Naive thymus-derived CD4-positive, alpha-beta T cell (primary cell): ENCODE data around the gene GNG13. TPM values are rescaled to one million over a fixed set of nuclear protein-coding genes. Genes with fewer than 3 reads are reported as not detected.

ENCODE experiments used
- ATAC-seq: fragments of 150-1000 bp; cut with Tn5 transposase; 2 replicates; pipeline ENCODE4 v1.10.0; 2021; ENCODE audit warnings: mild to moderate bottlenecking, moderate library complexity
- CTCF ChIA-PET: fragments of 350-600 bp; sonication (Branson Sonifier 250); formaldehyde crosslinking; loops from one replicate; lab custom pipeline; 2021; ENCODE audit warnings: antibody characterized with exemption; lab: Charles Lee
- POLR2A ChIA-PET: fragments of 350-600 bp; sonication (Branson Sonifier 250); formaldehyde crosslinking; loops from one replicate; lab custom pipeline; 2021; ENCODE audit warnings: antibody characterized with exemption, inconsistent platforms; lab: Charles Lee
- DNase-seq, 9 donors: peaks; one replicate each; pipeline versions ENCODE4 v3.0.0 to v3.0.0-alpha.2; 2020 to 2022; ENCODE audit warnings: mixed read lengths in 1 of 9
- H3K27ac ChIP-seq: one replicate; pipeline ENCODE4 v1.7.0; 2013; ENCODE audit warnings: mild to moderate bottlenecking, low read depth, low read length, moderate library complexity
- H3K27me3 ChIP-seq, 2 donors: one replicate each; pipeline ENCODE4 v1.7.0; 2013; ENCODE audit warnings: low read length in 2 of 2, mild to moderate bottlenecking in 2 of 2, moderate library complexity in 2 of 2; ENCODE audit not compliant: control insufficient read depth in 2 of 2, insufficient read depth in 2 of 2
- H3K36me3 ChIP-seq, 3 experiments: 1 replicate in 2 of 3; 2 replicates in 1 of 3; pipeline ENCODE4 v1.7.0; 2013; ENCODE audit warnings: low read length in 3 of 3, mild to moderate bottlenecking in 3 of 3, moderate library complexity in 1 of 3; ENCODE audit not compliant: insufficient read depth in 3 of 3, control insufficient read depth in 2 of 3
- H3K4me1 ChIP-seq, 2 donors: one replicate each; pipeline ENCODE4 v1.7.0; 2013; ENCODE audit warnings: low read length in 2 of 2, mild to moderate bottlenecking in 2 of 2, moderate library complexity in 1 of 2; ENCODE audit not compliant: control insufficient read depth in 2 of 2, insufficient read depth in 2 of 2
- H3K4me3 ChIP-seq: 2 replicates; pipeline ENCODE4 v1.7.0; 2013; ENCODE audit warnings: mild to moderate bottlenecking, low read length
- H3K9me3 ChIP-seq, 3 experiments: 1 replicate in 2 of 3; 2 replicates in 1 of 3; pipeline ENCODE4 v1.7.0; 2013; ENCODE audit warnings: low read length in 3 of 3; ENCODE audit not compliant: control insufficient read depth in 2 of 3
- H3K27ac Mint-ChIP-seq, 9 donors: one replicate each; pipeline ENCODE4 v1.8.0; 2020 to 2022; ENCODE audit warnings: mixed read lengths in 9 of 9, mild to moderate bottlenecking in 8 of 9, moderate library complexity in 5 of 9, inconsistent platforms in 2 of 9
- H3K27me3 Mint-ChIP-seq, 5 donors: one replicate each; pipeline ENCODE4 v1.8.0; 2021 to 2022; ENCODE audit warnings: mixed read lengths in 5 of 5, mild to moderate bottlenecking in 1 of 5
- H3K36me3 Mint-ChIP-seq, 5 donors: one replicate each; pipeline ENCODE4 v1.8.0; 2020 to 2022; ENCODE audit warnings: mixed read lengths in 5 of 5, mild to moderate bottlenecking in 3 of 5, inconsistent platforms in 1 of 5
- H3K4me1 Mint-ChIP-seq, 7 donors: one replicate each; pipeline ENCODE4 v1.8.0; 2020 to 2022; ENCODE audit warnings: mixed read lengths in 7 of 7, mild to moderate bottlenecking in 3 of 7, inconsistent platforms in 1 of 7
- H3K4me3 Mint-ChIP-seq, 10 donors: one replicate each; pipeline ENCODE4 v1.8.0; 2020 to 2022; ENCODE audit warnings: mild to moderate bottlenecking in 10 of 10, mixed read lengths in 10 of 10, moderate library complexity in 6 of 10, inconsistent platforms in 2 of 10
- H3K9me3 Mint-ChIP-seq, 11 donors: one replicate each; pipeline ENCODE4 v1.8.0; 2020 to 2022; ENCODE audit warnings: mixed read lengths in 11 of 11, mild to moderate bottlenecking in 4 of 11, inconsistent platforms in 1 of 11, moderate library complexity in 1 of 11
- intact Hi-C, 2 donors: fragments of 100-400 bp; cut with micrococcal nuclease; formaldehyde crosslinking; loops; one replicate each; pipeline ENCODE4 v1.15.1; 2023
- polyA plus RNA-seq, 2 donors: library from polyadenylated mRNA; unstranded; fragments of 300-500 nt; fragmentation: Illumina TruSeq; gene quantifications; one replicate each; pipeline ENCODE4 v1.2.3, GENCODE V29; 2021
- total RNA-seq, 6 experiments: library from RNA in 5 of 6; stranded (reverse) in 5 of 6; gene quantifications; 1 replicate in 5 of 6; 2 replicates in 1 of 6; pipeline ENCODE4 v1.2.3 and lab custom pipeline; 2021 to 2026

The GNG13 gene
- total and polyA plus RNA-seq, 7 experiments from 2014 or later = not detected

DNA sequence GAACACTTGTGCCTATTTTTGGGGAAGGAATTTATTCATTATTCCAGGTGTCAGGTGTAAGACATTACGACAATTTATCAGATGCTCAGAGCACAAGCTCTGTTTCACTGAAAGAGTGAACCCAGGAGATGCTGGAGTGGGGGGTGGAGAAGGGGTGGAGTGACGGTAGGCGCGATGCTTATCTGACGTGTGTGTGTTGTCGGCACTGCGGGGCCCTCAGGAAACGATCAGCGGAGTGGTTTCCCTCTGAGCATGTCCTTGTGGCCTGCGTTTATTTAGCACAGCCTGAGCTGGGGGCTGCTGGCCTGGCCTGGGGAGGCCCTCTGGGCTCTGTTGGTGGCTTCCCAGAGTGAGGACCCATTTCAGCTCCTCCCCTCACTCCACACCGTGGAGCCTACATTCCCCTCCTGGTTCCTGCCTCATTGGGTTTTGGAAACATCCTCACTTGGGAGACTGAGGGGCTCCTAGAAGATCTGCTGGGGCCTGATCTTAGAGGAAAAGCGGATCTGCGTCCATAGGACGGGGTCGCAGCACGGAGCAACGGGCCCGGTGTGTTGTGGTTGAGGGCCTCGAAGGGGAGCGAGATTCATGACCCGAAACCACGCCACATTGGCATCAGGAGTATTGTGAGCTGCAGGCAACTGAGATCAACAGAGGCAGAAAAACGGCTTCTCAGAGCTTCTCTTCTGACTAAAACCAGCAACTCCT lies 19.0 kb upstream of the GNG13 start:
- Mint-ChIP-seq H3K9me3 (no peaks in the 10 kb centered on the region), H3K36me3 (no peaks in the 10 kb centered on the region), H3K4me1 (peaks cover 4 to 11% (median 9%) of the 10 kb centered on the region in 7 donors), H3K27me3 (peaks cover 5 to 25% (median 12%) of the 10 kb centered on the region in 5 donors), H3K4me3 (peak overlapping the region in 7 of 10 donors; percentile 6 to 60 (median 53)), H3K27ac (peak overlapping the region in 5 of 9 donors; percentile 33 to 89 (median 53))
- ChIA-PET POLR2A (no interaction called here), CTCF (no interaction called here)
- no peak overlapping the region for H3K27ac ChIP-seq
- ATAC-seq (peak; percentile 88), DNase-seq (peak in 5 of 9 donors; percentile 36 to 63 (median 50))
- peaks cover 0 to 7% of the 10 kb centered on the region in 2 donors for H3K4me1 ChIP-seq
- intact Hi-C loops = no loop called here
- H3K27me3 ChIP-seq = no peaks in the 10 kb centered on the region
- H3K36me3 ChIP-seq = no peaks in the 10 kb centered on the region
- H3K4me3 ChIP-seq = no peak overlapping the region
- H3K9me3 ChIP-seq = no peaks in the 10 kb centered on the region

DNA sequence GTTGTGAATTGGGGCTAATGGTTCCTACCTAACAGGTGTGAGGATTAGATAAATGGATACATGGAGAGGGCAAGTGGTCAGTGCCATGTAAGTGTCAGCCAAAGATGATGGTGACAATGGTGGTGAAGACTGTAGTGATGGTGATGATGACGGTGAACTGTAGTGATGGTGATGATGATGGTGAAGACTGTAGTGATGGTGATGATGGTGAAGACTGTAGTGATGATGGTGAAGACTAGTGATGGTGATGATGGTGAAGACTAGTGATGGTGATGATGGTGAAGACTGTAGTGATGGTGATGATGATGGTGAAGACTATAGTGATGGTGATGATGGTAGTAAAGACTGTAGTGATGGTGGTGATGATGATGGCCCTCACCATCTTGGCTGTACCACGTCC lies 18.1 kb upstream of the GNG13 start:
- peaks cover 0 to 7% of the 10 kb centered on the region in 2 donors for H3K4me1 ChIP-seq
- no peaks in the 10 kb centered on the region for H3K27me3 ChIP-seq
- no peak for ATAC-seq
- Mint-ChIP-seq H3K9me3 (no peaks in the 10 kb centered on the region), H3K36me3 (no peaks in the 10 kb centered on the region), H3K4me3 (no peak overlapping the region), H3K4me1 (peaks cover 5 to 11% (median 9%) of the 10 kb centered on the region in 7 donors), H3K27me3 (peaks cover 5 to 30% (median 17%) of the 10 kb centered on the region in 5 donors), H3K27ac (no peak overlapping the region)
- intact Hi-C loops = no loop called here
- H3K36me3 ChIP-seq = no peaks in the 10 kb centered on the region
- H3K4me3 ChIP-seq = no peak overlapping the region
- POLR2A ChIA-PET = no interaction called here
- no peak overlapping the region for H3K27ac ChIP-seq
- CTCF ChIA-PET = no interaction called here
- no peaks in the 10 kb centered on the region for H3K9me3 ChIP-seq
- no peak for DNase-seq

DNA sequence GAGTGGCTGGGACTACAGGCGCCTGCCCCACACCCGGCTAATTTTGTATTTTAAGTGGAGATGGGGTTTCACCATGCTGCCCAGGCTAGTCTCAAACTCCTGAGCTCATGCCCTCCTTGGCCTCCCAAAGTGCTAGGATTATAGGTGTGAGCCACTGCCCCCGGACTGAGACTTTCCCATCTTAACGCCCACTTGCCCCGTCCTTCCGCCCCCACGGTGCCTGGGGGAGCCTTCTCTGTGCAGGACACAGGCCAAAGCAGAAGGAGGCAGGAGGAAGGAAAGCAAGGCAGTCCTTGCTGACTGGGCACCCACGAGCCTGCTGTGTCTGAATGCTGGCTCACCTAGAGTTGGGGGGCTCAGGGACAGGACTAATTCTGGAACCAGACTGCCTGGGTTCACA lies 17.6 kb upstream of the GNG13 start:
- H3K27me3 ChIP-seq = no peaks in the 10 kb centered on the region
- ATAC-seq = no peak
- CTCF ChIA-PET = no interaction called here

DNA sequence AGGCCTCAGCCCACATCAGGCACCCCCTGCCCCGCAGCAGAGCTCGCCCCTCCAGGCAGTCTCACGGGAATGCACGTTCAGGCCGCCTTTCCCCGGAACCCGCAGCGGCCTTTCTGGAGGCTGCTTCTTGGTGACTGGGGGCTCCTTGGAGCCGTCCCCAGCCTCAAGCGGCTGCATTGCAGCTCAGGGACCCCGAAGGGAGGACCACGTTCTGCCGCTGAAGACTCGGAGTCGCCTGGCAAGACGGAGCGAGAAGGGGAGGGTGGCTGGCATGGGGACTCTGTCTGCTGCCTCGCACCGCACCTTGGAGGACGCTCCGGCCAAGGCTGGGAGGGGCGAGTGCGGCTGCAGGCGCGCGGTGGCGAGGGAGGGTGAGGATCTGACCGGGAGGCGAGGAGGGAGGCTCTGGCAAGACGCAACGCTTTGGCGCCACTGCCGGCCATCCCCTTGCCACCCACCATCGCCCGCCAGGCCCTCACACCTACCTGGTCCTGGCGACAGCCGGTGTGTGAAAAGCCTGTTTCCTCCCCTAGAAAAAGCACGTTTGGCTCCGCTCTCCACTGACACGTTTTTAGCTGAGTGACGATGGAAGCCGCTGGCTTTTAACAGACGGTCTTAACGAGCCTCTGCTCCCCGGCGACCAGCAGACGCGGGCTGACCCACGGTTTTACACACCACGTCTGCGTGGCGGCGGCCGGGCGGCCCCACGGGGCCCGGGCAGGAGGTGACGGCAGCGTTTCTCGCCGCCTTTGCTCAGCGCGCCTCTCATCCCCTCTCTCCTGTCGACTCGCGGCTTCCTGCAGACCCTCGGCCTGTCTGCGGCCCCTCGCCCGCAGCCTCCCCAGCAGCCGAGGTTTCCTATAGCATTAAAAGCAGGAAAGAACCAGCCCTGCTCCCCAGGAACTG lies 16.7 kb upstream of the GNG13 start:
- no peak overlapping the region for H3K27ac ChIP-seq
- no peaks in the 10 kb centered on the region for H3K27me3 ChIP-seq
- ChIA-PET CTCF (interaction anchor here (1.4 kb wide), 1 partner anchor 238 kb away, joined by 3 read pairs; no protein-coding TSS in a partner anchor), POLR2A (interaction anchor here (0.7 kb wide), 1 partner anchor 1696 kb away, joined by 5 read pairs; no protein-coding TSS in a partner anchor)
- Mint-ChIP-seq H3K27ac (no peak overlapping the region), H3K27me3 (peaks cover 7 to 31% (median 18%) of the 10 kb centered on the region in 5 donors), H3K4me3 (no peak overlapping the region), H3K4me1 (peaks cover 5 to 16% (median 12%) of the 10 kb centered on the region in 7 donors), H3K9me3 (peaks cover 0 to under 1% (median 0%) of the 10 kb centered on the region in 11 donors), H3K36me3 (no peaks in the 10 kb centered on the region)
- H3K4me3 ChIP-seq = no peak overlapping the region
- intact Hi-C loops = no loop called here
- no peak for DNase-seq
- no peak for ATAC-seq
- H3K4me1 ChIP-seq = peaks cover 0 to 7% of the 10 kb centered on the region in 2 donors
- H3K36me3 ChIP-seq = no peaks in the 10 kb centered on the region
- no peaks in the 10 kb centered on the region for H3K9me3 ChIP-seq

More for the DNA sequence above, 17.6 kb upstream of the GNG13 start:
- no peaks in the 10 kb centered on the region for H3K9me3 Mint-ChIP-seq
- H3K27me3 Mint-ChIP-seq = peaks cover 2 to 28% (median 15%) of the 10 kb centered on the region in 5 donors
- POLR2A ChIA-PET = no interaction called here
- no peaks in the 10 kb centered on the region for H3K36me3 Mint-ChIP-seq
- no peak overlapping the region for H3K4me3 Mint-ChIP-seq
- Histone ChIP-seq H3K4me1 (peaks cover 0 to 7% of the 10 kb centered on the region in 2 donors), H3K27ac (no peak overlapping the region), H3K4me3 (no peak overlapping the region), H3K9me3 (no peaks in the 10 kb centered on the region), H3K36me3 (no peaks in the 10 kb centered on the region)
- no peak overlapping the region for H3K27ac Mint-ChIP-seq
- H3K4me1 Mint-ChIP-seq = peaks cover 5 to 12% (median 9%) of the 10 kb centered on the region in 7 donors
- intact Hi-C loops = no loop called here
- DNase-seq = no peak

DNA sequence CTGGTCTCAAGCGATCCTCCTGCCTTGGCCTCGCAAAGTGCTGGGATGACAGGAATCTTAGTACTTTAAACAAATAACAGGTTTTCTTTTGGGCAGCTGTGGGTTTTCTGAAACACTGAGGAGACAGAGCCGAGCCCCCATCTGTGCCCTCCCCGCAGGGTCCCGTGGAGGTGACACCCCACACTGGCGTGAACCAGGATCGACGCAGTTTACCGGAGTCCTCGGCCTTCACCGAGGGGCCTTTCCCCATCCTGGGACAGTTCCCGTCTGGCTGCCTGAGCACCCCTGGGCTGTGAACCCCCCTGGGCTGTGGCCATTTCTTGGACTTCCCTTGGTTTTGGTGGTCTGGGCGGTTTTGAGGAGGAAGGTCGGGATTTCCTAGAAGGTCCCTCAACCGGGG lies 15.3 kb upstream of the GNG13 start:
- H3K36me3 Mint-ChIP-seq = no peaks in the 10 kb centered on the region

DNA sequence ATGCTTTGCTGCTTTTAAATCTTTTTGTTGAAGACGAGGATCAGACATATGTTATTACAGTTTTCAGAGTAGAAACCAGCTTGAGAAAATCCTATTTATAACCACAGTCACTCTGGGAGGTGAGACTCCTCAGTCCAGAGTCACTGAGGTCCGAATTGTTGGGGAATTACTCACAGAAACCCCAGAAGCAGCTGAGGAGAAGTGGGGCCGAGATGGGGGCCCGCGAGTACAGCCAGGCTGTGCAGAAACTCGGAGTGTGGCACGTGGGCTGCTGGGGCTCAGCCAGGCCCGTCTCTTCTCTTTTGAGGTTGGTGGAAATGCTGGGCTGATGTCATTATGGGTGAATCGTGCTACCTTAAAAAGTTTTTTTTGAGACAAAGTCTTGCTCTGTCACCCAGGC lies 14.4 kb upstream of the GNG13 start:
- Mint-ChIP-seq H3K4me1 (peaks cover 3 to 15% (median 11%) of the 10 kb centered on the region in 7 donors), H3K9me3 (peaks cover 0 to 3% (median 0%) of the 10 kb centered on the region in 11 donors), H3K4me3 (no peak overlapping the region), H3K27me3 (peaks cover 11 to 31% (median 16%) of the 10 kb centered on the region in 5 donors), H3K36me3 (no peaks in the 10 kb centered on the region), H3K27ac (no peak overlapping the region)
- Histone ChIP-seq H3K27me3 (no peaks in the 10 kb centered on the region), H3K4me1 (peaks cover 0 to 7% of the 10 kb centered on the region in 2 donors), H3K4me3 (no peak overlapping the region), H3K27ac (no peak overlapping the region), H3K9me3 (no peaks in the 10 kb centered on the region), H3K36me3 (no peaks in the 10 kb centered on the region)
- intact Hi-C loops = no loop called here
- CTCF ChIA-PET = interaction anchor here (1.9 kb wide), 1 partner anchor 241 kb away, joined by 9 read pairs; no protein-coding TSS in a partner anchor
- POLR2A ChIA-PET = no interaction called here
- DNase-seq (no peak), ATAC-seq (no peak)

More for the DNA sequence above, 15.3 kb upstream of the GNG13 start:
- Mint-ChIP-seq H3K4me1 (peaks cover 5 to 16% (median 12%) of the 10 kb centered on the region in 7 donors), H3K27me3 (peaks cover 11 to 34% (median 16%) of the 10 kb centered on the region in 5 donors), H3K4me3 (no peak overlapping the region), H3K27ac (no peak overlapping the region), H3K9me3 (peaks cover 0 to 3% (median 0%) of the 10 kb centered on the region in 11 donors)
- POLR2A ChIA-PET = no interaction called here
- Histone ChIP-seq H3K27me3 (no peaks in the 10 kb centered on the region), H3K27ac (no peak overlapping the region), H3K36me3 (no peaks in the 10 kb centered on the region), H3K9me3 (no peaks in the 10 kb centered on the region), H3K4me1 (peaks cover 0 to 7% of the 10 kb centered on the region in 2 donors), H3K4me3 (no peak overlapping the region)
- CTCF ChIA-PET = interaction anchor here (0.6 to 1.4 kb wide), 2 partner anchors 68 to 240 kb away, joined by 3 read pairs; no protein-coding TSS in a partner anchor
- DNase-seq = no peak
- intact Hi-C loops = no loop called here
- ATAC-seq = no peak
